Thyroid gland (tissue), 4 donors: ENCODE data around the gene CIROP.

Source experiments
- POLR2A ChIP-seq, 2 donors: fragments of 450-650 bp; IDR thresholded peaks; one replicate each; pipeline ENCODE4 v1.6.1; 2017; ENCODE audit warnings: antibody characterized with exemption in 2 of 2, mild to moderate bottlenecking in 2 of 2, moderate library complexity in 1 of 2
- TF ChIP-seq, protein P1 (sequence below), 6 experiments: fragments of 200-600 bp in 3 of 6; fragments of 450-650 bp in 3 of 6; sonication (generic) in 3 of 6; IDR thresholded peaks; one replicate each; pipeline ENCODE4 v1.5.1; 2016 to 2019; ENCODE audit warnings: antibody characterized with exemption in 6 of 6, mild to moderate bottlenecking in 2 of 6, inconsistent platforms in 1 of 6, moderate library complexity in 1 of 6

DNA sequence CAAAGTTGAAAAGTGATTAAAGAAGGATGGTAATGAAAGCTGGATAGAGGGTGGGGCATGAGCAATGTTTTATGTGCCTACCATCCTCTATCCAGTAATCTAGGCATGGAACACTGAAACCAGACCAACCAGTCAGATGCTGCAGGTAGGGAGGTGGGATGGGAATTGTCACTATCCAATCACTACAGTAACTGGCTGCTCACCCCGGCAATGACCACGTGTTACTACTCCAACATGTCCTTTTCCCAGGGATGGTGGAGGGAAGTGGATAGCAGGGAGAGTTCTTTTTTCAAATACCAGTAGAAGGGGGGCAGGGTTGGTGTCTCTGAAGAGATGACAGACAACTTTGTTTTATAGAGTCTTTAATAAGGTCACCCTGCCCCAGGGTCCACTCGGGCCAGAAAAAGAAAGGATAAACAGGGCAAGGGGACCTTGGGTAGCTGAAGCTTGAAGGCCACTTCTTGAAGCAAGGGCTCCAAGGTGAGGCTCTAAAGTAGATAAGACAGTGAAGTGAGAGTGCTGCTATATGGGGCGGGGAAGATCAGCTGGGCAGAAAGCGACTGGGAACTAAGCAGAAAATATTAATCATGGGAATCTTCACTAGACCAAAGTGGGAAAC lies 32.8 kb downstream of the CIROP start:
- TF ChIP-seq, protein P1, sequence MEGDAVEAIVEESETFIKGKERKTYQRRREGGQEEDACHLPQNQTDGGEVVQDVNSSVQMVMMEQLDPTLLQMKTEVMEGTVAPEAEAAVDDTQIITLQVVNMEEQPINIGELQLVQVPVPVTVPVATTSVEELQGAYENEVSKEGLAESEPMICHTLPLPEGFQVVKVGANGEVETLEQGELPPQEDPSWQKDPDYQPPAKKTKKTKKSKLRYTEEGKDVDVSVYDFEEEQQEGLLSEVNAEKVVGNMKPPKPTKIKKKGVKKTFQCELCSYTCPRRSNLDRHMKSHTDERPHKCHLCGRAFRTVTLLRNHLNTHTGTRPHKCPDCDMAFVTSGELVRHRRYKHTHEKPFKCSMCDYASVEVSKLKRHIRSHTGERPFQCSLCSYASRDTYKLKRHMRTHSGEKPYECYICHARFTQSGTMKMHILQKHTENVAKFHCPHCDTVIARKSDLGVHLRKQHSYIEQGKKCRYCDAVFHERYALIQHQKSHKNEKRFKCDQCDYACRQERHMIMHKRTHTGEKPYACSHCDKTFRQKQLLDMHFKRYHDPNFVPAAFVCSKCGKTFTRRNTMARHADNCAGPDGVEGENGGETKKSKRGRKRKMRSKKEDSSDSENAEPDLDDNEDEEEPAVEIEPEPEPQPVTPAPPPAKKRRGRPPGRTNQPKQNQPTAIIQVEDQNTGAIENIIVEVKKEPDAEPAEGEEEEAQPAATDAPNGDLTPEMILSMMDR (IDR thresholded peaks at IDR 0.05) = no peak
- no peak for TF ChIP-seq POLR2A (IDR thresholded peaks at IDR 0.05)
